GM18498 (cell line): ENCODE data around the gene OR52N5.

Experiments used
- ATAC-seq: cut with Tn5 transposase; IDR thresholded peaks from one replicate; pipeline ENCODE4 v1.9.1; 2021; ENCODE audit warnings: mild to moderate bottlenecking, moderate library complexity; ENCODE audit not compliant: unreplicated experiment

OR52N5 gene

GRCh38 chr11:5726351-5726750 is 56.8 kb downstream of the OR52N5 start:
- ATAC-seq, result no peak
